ENCODE measurements around the gene ADGRG6.

ADGRG6 gene

GRCh38 chr6:142297996-142298753 lies 3.6 kb upstream of the ADGRG6 start:
- FAIRE-seq (peak; percentile 11), DNase-seq (ENCODE audit: insufficient read length, low spot score) (no peak)
- no peak for TF ChIP-seq POLR2A (IDR thresholded peaks at IDR 0.05; ENCODE audit: low read depth, low read length)

GRCh38 chr6:142300302-142300701 lies 1.5 kb upstream of the ADGRG6 start:
- TF ChIP-seq POLR2A (IDR thresholded peaks at IDR 0.05; ENCODE audit: low read depth, low read length): no peak
- no peak for FAIRE-seq
- no peak for DNase-seq (ENCODE audit: insufficient read length, low spot score)

- FAIRE-seq: peak; percentile 30
- DNase-seq (ENCODE audit: insufficient read length, low spot score): no peak
- TF ChIP-seq POLR2A (IDR thresholded peaks at IDR 0.05; ENCODE audit: low read depth, low read length): no peak
Observed at GRCh38 chr6:142300758-142301650, 803 bp upstream of the ADGRG6 start.

GRCh38 chr6:142302421-142303175 lies 791 bp downstream of the ADGRG6 start:
- TF ChIP-seq POLR2A (IDR thresholded peaks at IDR 0.05; ENCODE audit: low read depth, low read length): no peak
- no peak for FAIRE-seq
- DNase-seq (ENCODE audit: insufficient read length, low spot score): no peak

- no peak for DNase-seq (ENCODE audit: insufficient read length, low spot score)
- no peak for TF ChIP-seq POLR2A (IDR thresholded peaks at IDR 0.05; ENCODE audit: low read depth, low read length)
- FAIRE-seq: no peak
Observed at GRCh38 chr6:142303176-142303533, 1.3 kb downstream of the ADGRG6 start.

GRCh38 chr6:142304241-142304640 lies 2.4 kb downstream of the ADGRG6 start:
- DNase-seq (ENCODE audit: insufficient read length, low spot score) (no peak), FAIRE-seq (no peak)

GRCh38 chr6:142306736-142307135 lies 4.9 kb downstream of the ADGRG6 start:
- DNase-seq (ENCODE audit: insufficient read length, low spot score) (no peak), FAIRE-seq (no peak)
- no peak for TF ChIP-seq POLR2A (IDR thresholded peaks at IDR 0.05; ENCODE audit: low read depth, low read length)

More at GRCh38 chr6:142304241-142304640, 2.4 kb downstream of the ADGRG6 start:
- no peak for TF ChIP-seq POLR2A (IDR thresholded peaks at IDR 0.05; ENCODE audit: low read depth, low read length)

- DNase-seq (ENCODE audit: insufficient read length, low spot score) (no peak), FAIRE-seq (no peak)
- TF ChIP-seq POLR2A (IDR thresholded peaks at IDR 0.05; ENCODE audit: low read depth, low read length): no peak
Observed at GRCh38 chr6:142307963-142308748, 6.3 kb downstream of the ADGRG6 start.

- DNase-seq (ENCODE audit: insufficient read length, low spot score): no peak
- no peak for TF ChIP-seq POLR2A (IDR thresholded peaks at IDR 0.05; ENCODE audit: low read depth, low read length)
- no peak for FAIRE-seq
Observed at GRCh38 chr6:142309426-142309825, 7.6 kb downstream of the ADGRG6 start.

- TF ChIP-seq POLR2A (IDR thresholded peaks at IDR 0.05; ENCODE audit: low read depth, low read length): no peak
- no peak for FAIRE-seq
- no peak for DNase-seq (ENCODE audit: insufficient read length, low spot score)
Observed at GRCh38 chr6:142313284-142313683, 11.5 kb downstream of the ADGRG6 start.

- no peak for TF ChIP-seq POLR2A (IDR thresholded peaks at IDR 0.05; ENCODE audit: low read depth, low read length)
- no peak for FAIRE-seq
- no peak for DNase-seq (ENCODE audit: insufficient read length, low spot score)
Observed at GRCh38 chr6:142316791-142317368, 15.1 kb downstream of the ADGRG6 start.

GRCh38 chr6:142318714-142319113 lies 16.9 kb downstream of the ADGRG6 start:
- DNase-seq (ENCODE audit: insufficient read length, low spot score): no peak
- FAIRE-seq: no peak
- TF ChIP-seq POLR2A (IDR thresholded peaks at IDR 0.05; ENCODE audit: low read depth, low read length): no peak

- DNase-seq (ENCODE audit: insufficient read length, low spot score) (no peak), FAIRE-seq (no peak)
- TF ChIP-seq POLR2A (IDR thresholded peaks at IDR 0.05; ENCODE audit: low read depth, low read length): no peak
Observed at GRCh38 chr6:142320366-142320765, 18.6 kb downstream of the ADGRG6 start.
